Hepatocyte (in vitro differentiated cells): ENCODE data around the gene COG1. TPM values are rescaled to one million over a fixed set of nuclear protein-coding genes. Genes with fewer than 3 reads are reported as not detected.
A peak's percentile ranks its signal among the peaks of the same experiment; 100 is the strongest.

Source experiments
- DNase-seq: peaks from one replicate; pipeline ENCODE4 v3.0.0-alpha.2; 2016; ENCODE audit warnings: low spot score
- H2AFZ ChIP-seq: fragments of 200-600 bp; sonication (generic); 2 replicates; pipeline ENCODE4 v1.6.0; 2016; ENCODE audit warnings: antibody characterized with exemption, mild to moderate bottlenecking
- H3K27ac ChIP-seq: fragments of 200-600 bp; sonication (generic); 2 replicates; pipeline ENCODE4 v1.5.1; 2016; ENCODE audit warnings: mild to moderate bottlenecking
- H3K27me3 ChIP-seq: fragments of 200-600 bp; sonication (generic); 2 replicates; pipeline ENCODE4 v1.6.1; 2016
- H3K36me3 ChIP-seq: fragments of 200-600 bp; sonication (generic); replicated peaks from 2 replicates; pipeline ENCODE4 v1.5.1; 2016; ENCODE audit warnings: low read depth; ENCODE audit not compliant: insufficient read depth
- H3K4me1 ChIP-seq: fragments of 200-600 bp; sonication (generic); 2 replicates; pipeline ENCODE4 v1.5.1; 2016; ENCODE audit warnings: mild to moderate bottlenecking, moderate library complexity; ENCODE audit not compliant: insufficient read depth
- H3K4me2 ChIP-seq: fragments of 200-600 bp; sonication (generic); 2 replicates; pipeline ENCODE4 v1.6.0; 2016
- H3K4me3 ChIP-seq: fragments of 200-600 bp; sonication (generic); 2 replicates; pipeline ENCODE4 v1.5.1; 2016; ENCODE audit warnings: mild to moderate bottlenecking
- H3K79me2 ChIP-seq: fragments of 200-600 bp; sonication (generic); 2 replicates; pipeline ENCODE4 v1.6.0; 2017; ENCODE audit warnings: mild to moderate bottlenecking
- H3K9me2 ChIP-seq: fragments of 200-600 bp; sonication (generic); replicated peaks from 2 replicates; pipeline ENCODE4 v1.6.0; 2017; ENCODE audit warnings: mild to moderate bottlenecking; ENCODE audit not compliant: insufficient read depth
- H3K9me3 ChIP-seq: fragments of 200-600 bp; sonication (generic); 2 replicates; pipeline ENCODE4 v1.5.1; 2016; ENCODE audit warnings: low read depth, mild to moderate bottlenecking
- H4K20me1 ChIP-seq: fragments of 200-600 bp; sonication (generic); 2 replicates; pipeline ENCODE4 v1.6.0; 2016; ENCODE audit warnings: mild to moderate bottlenecking; ENCODE audit not compliant: insufficient read depth, poor library complexity, severe bottlenecking
- CTCF ChIP-seq: fragments of 200-600 bp; sonication (generic); IDR thresholded peaks from 2 replicates; pipeline ENCODE4 v1.5.1; 2016; ENCODE audit warnings: antibody characterized with exemption, mild to moderate bottlenecking; ENCODE audit not compliant: poor library complexity
- EZH2 ChIP-seq: fragments of 200-600 bp; sonication (generic); IDR thresholded peaks from 2 replicates; pipeline ENCODE4 v1.6.1; 2016; ENCODE audit warnings: antibody characterized with exemption, mild to moderate bottlenecking, borderline replicate concordance
- EZH2phosphoT487 ChIP-seq: fragments of 200-600 bp; sonication (generic); IDR thresholded peaks from one replicate; pipeline ENCODE4 v1.6.1; 2018; ENCODE audit warnings: antibody characterized with exemption, mild to moderate bottlenecking, low read depth, moderate library complexity; ENCODE audit not compliant: unreplicated experiment, severe bottlenecking
- WGBS: methylation state at CpG from one replicate; pipeline ENCODE4 v1.1.6; 2016; ENCODE audit warnings: low lambda C conversion rate; ENCODE audit errors: missing lambda C conversion rate; 5-methylcytosine and 5-hydroxymethylcytosine counted together
- polyA plus RNA-seq: library from polyadenylated mRNA; unstranded; fragments of >200 nt; fragmentation: Nextera tagmentation; extraction: Ambion mirVana; gene quantifications from 2 replicates; pipeline ENCODE4 v1.2.1, GENCODE V29; 2016
- total RNA-seq: library from RNA; depleted of rRNA; stranded (reverse); fragments of >200 nt; gene quantifications from 2 replicates; pipeline ENCODE4 v1.2.3, GENCODE V29; 2014

The COG1 gene
- total and polyA plus RNA-seq, 2 experiments from 2014 or later = 19.6 to 26.8 TPM

- peak; percentile 64 for TF ChIP-seq EZH2
- no peak for TF ChIP-seq CTCF
- Histone ChIP-seq H4K20me1 (no peaks in the 10 kb centered on the region), H3K4me1 (peaks cover 22% of the 10 kb centered on the region), H3K4me2 (peak overlapping the region; percentile 98), H3K27me3 (peaks cover 71% of the 10 kb centered on the region), H3K4me3 (peak overlapping the region; percentile 33), H3K9me3 (no peaks in the 10 kb centered on the region), H2AFZ (no peak overlapping the region), H3K9me2 (no peaks in the 10 kb centered on the region), H3K36me3 (no peaks in the 10 kb centered on the region), H3K79me2 (no peaks in the 10 kb centered on the region), H3K27ac (no peak overlapping the region)
- 3% methylated on average over 38 of the region's 51 CpGs for WGBS
- no peak for DNase-seq
These were observed 27.0 kb upstream of the COG1 start for GRCh38 chr17:73165616-73166404.

GRCh38 chr17:73166731-73167581, 25.9 kb upstream of the COG1 start:
- no peaks in the 10 kb centered on the region for H3K79me2 ChIP-seq
- TF ChIP-seq EZH2phosphoT487 = no peak
- no peak for TF ChIP-seq CTCF
- no peak for TF ChIP-seq EZH2
- no peak overlapping the region for H3K27ac ChIP-seq
- 53% methylated on average over 8 of the region's 8 CpGs for WGBS
- no peaks in the 10 kb centered on the region for H3K9me2 ChIP-seq
- H3K4me2 ChIP-seq = peak overlapping the region; percentile 98
- peaks cover 66% of the 10 kb centered on the region for H3K27me3 ChIP-seq
- H4K20me1 ChIP-seq = no peaks in the 10 kb centered on the region
- no peaks in the 10 kb centered on the region for H3K36me3 ChIP-seq
- no peak overlapping the region for H3K4me3 ChIP-seq
- H3K4me1 ChIP-seq = peaks cover 22% of the 10 kb centered on the region
- H3K9me3 ChIP-seq = no peaks in the 10 kb centered on the region
- H2AFZ ChIP-seq = no peak overlapping the region
- no peak for DNase-seq

- DNase-seq = no peak
- peaks cover 22% of the 10 kb centered on the region for H3K4me1 ChIP-seq
- H3K4me2 ChIP-seq = no peak overlapping the region
- no peaks in the 10 kb centered on the region for H3K36me3 ChIP-seq
- H2AFZ ChIP-seq = no peak overlapping the region
- no peaks in the 10 kb centered on the region for H3K79me2 ChIP-seq
- TF ChIP-seq EZH2 = no peak
- no peak for TF ChIP-seq EZH2phosphoT487
- no peak for TF ChIP-seq CTCF
- no peak overlapping the region for H3K4me3 ChIP-seq
- no peaks in the 10 kb centered on the region for H4K20me1 ChIP-seq
- 85% methylated on average over 6 of the region's 6 CpGs for WGBS
- no peaks in the 10 kb centered on the region for H3K9me2 ChIP-seq
- no peak overlapping the region for H3K27ac ChIP-seq
- no peaks in the 10 kb centered on the region for H3K9me3 ChIP-seq
- peaks cover 55% of the 10 kb centered on the region for H3K27me3 ChIP-seq
These were observed 24.2 kb upstream of the COG1 start for GRCh38 chr17:73168667-73169066.
